Tibial artery (tissue), 4 donors: ENCODE results near the gene INPP4A.

Experiments
- DNase-seq, 2 donors: peaks; one replicate each; pipeline ENCODE4 v3.0.0-alpha.2; 2019
- H3K27ac ChIP-seq, 2 donors: fragments of 200-600 bp; sonication (generic) in 1 of 2; 1 replicate in 1 of 2; 2 replicates in 1 of 2; pipeline ENCODE4 v1.5.1; 2018 to 2019; ENCODE audit warnings: mild to moderate bottlenecking in 1 of 2
- H3K27me3 ChIP-seq, 2 donors: fragments of 200-600 bp; sonication (generic) in 1 of 2; one replicate each; pipeline versions ENCODE4 v1.5.1 to v1.6.0; 2016 to 2019
- H3K36me3 ChIP-seq, 3 donors: fragments of 200-600 bp; sonication (generic) in 2 of 3; one replicate each; pipeline ENCODE4 v1.5.1; 2016 to 2019; ENCODE audit warnings: mild to moderate bottlenecking in 2 of 3
- H3K4me1 ChIP-seq, 4 donors: fragments of 200-600 bp; sonication (generic) in 2 of 4; 1 replicate in 3 of 4; 2 replicates in 1 of 4; pipeline ENCODE4 v1.5.1; 2016 to 2019
- H3K4me3 ChIP-seq, 2 donors: fragments of 200-600 bp; sonication (generic) in 1 of 2; 1 replicate in 1 of 2; 2 replicates in 1 of 2; pipeline ENCODE4 v1.5.1; 2018 to 2019; ENCODE audit warnings: mild to moderate bottlenecking in 2 of 2
- H3K9me3 ChIP-seq, 3 donors: fragments of 200-600 bp; sonication (generic) in 1 of 3; one replicate each; pipeline ENCODE4 v1.5.1; 2016 to 2019
- CTCF ChIP-seq, 2 experiments: fragments of 200-600 bp in 1 of 2; fragments of 450-650 bp in 1 of 2; IDR thresholded peaks; one replicate each; pipeline ENCODE4 v1.5.1; 2017 to 2019; ENCODE audit warnings: antibody characterized with exemption in 2 of 2, mild to moderate bottlenecking in 1 of 2, moderate library complexity in 1 of 2
- intact Hi-C: fragments of 100-400 bp; cut with DNase I; formaldehyde crosslinking; loops from one replicate; pipeline ENCODE4 v1.15.0; 2023; ENCODE audit warnings: low total_unique reads

Gene INPP4A

GRCh38 chr2:98468621-98469236, 24.1 kb downstream of the INPP4A start:
- H3K27me3 ChIP-seq: no peaks in the 10 kb centered on the region
- no peak overlapping the region for H3K27ac ChIP-seq
- intact Hi-C loops: no loop called here
- H3K4me3 ChIP-seq: no peak overlapping the region
- H3K4me1 ChIP-seq: peaks cover 0 to 22% (median 6%) of the 10 kb centered on the region in 4 donors
- no peak for TF ChIP-seq CTCF (IDR thresholded peaks at IDR 0.05)
- no peaks in the 10 kb centered on the region for H3K36me3 ChIP-seq
- DNase-seq: no peak
- no peaks in the 10 kb centered on the region for H3K9me3 ChIP-seq

GRCh38 chr2:98469862-98470544, 25.3 kb downstream of the INPP4A start:
- no peaks in the 10 kb centered on the region for H3K36me3 ChIP-seq
- no peaks in the 10 kb centered on the region for H3K9me3 ChIP-seq
- no peaks in the 10 kb centered on the region for H3K27me3 ChIP-seq
- H3K4me3 ChIP-seq: no peak overlapping the region
- no peak for DNase-seq
- TF ChIP-seq CTCF (IDR thresholded peaks at IDR 0.05): no peak
- H3K4me1 ChIP-seq: peaks cover 0 to 12% (median 6%) of the 10 kb centered on the region in 4 donors
- H3K27ac ChIP-seq: no peak overlapping the region
- intact Hi-C loops: no loop called here

- H3K9me3 ChIP-seq: no peaks in the 10 kb centered on the region
- no peak overlapping the region for H3K27ac ChIP-seq
- H3K27me3 ChIP-seq: no peaks in the 10 kb centered on the region
- no peak for TF ChIP-seq CTCF (IDR thresholded peaks at IDR 0.05)
- intact Hi-C loops: no loop called here
- no peak overlapping the region for H3K4me3 ChIP-seq
- no peaks in the 10 kb centered on the region for H3K36me3 ChIP-seq
- no peak for DNase-seq
- H3K4me1 ChIP-seq: peaks cover 0 to 4% (median 2%) of the 10 kb centered on the region in 4 donors
These were observed 26.2 kb downstream of the INPP4A start for GRCh38 chr2:98470851-98471255.

GRCh38 chr2:98471402-98472131, 26.9 kb downstream of the INPP4A start:
- Histone ChIP-seq H3K36me3 (no peaks in the 10 kb centered on the region), H3K9me3 (no peaks in the 10 kb centered on the region), H3K4me1 (no peaks in the 10 kb centered on the region), H3K4me3 (no peak overlapping the region), H3K27me3 (no peaks in the 10 kb centered on the region), H3K27ac (no peak overlapping the region)
- intact Hi-C loops: no loop called here
- no peak for TF ChIP-seq CTCF (IDR thresholded peaks at IDR 0.05)
- DNase-seq: no peak

- no peak for TF ChIP-seq CTCF (IDR thresholded peaks at IDR 0.05)
- intact Hi-C loops: no loop called here
- Histone ChIP-seq H3K27ac (no peak overlapping the region), H3K36me3 (no peaks in the 10 kb centered on the region), H3K4me3 (no peak overlapping the region), H3K4me1 (no peaks in the 10 kb centered on the region), H3K9me3 (no peaks in the 10 kb centered on the region), H3K27me3 (no peaks in the 10 kb centered on the region)
- DNase-seq: no peak
These were observed 27.5 kb downstream of the INPP4A start for GRCh38 chr2:98472132-98472650.
